ENCODE data around the gene ESPNL.

The ESPNL gene

DNA sequence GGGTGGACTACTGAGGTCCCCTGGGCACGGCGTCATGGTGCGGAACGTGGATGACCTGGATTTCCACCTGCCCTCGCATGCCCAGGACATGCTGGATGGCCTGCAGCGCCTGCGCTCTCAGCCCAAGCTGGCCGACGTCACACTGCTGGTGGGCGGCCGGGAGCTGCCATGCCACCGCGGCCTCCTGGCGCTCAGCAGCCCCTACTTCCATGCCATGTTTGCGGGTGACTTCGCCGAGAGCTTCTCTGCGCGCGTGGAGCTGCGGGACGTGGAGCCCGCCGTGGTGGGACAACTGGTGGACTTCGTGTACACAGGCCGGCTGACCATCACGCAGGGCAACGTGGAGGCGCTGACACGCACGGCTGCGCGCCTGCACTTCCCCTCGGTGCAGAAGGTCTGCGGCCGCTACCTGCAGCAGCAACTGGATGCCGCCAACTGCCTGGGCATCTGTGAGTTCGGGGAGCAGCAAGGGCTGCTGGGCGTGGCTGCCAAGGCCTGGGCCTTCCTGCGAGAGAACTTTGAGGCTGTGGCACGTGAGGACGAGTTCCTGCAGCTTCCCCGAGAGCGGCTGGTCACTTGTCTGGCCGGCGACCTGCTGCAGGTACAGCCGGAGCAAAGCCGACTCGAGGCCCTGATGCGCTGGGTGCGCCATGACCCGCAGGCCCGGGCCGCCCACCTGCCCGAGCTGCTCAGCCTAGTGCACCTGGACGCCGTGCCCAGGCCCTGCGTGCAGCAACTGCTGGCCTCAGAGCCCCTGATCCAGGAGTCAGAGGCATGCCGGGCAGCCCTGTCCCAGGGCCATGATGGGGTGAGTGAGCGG is 40.8 kb downstream of the ESPNL start:
- no peaks in the 10 kb centered on the region for H3K4me1 Mint-ChIP-seq (ENCODE audit: low read depth)
- no peak overlapping the region for H3K4me3 Mint-ChIP-seq
- H3K36me3 Mint-ChIP-seq (ENCODE audit: low read depth) = no peaks in the 10 kb centered on the region
- no peaks in the 10 kb centered on the region for H3K27me3 Mint-ChIP-seq (ENCODE audit: low read depth)
- no peaks in the 10 kb centered on the region for H3K9me3 Mint-ChIP-seq
- no peak overlapping the region for H3K27ac Mint-ChIP-seq

- H3K4me3 Mint-ChIP-seq = no peak overlapping the region
Observed at GRCh38 chr2:238141541-238142318, 41.6 kb downstream of the ESPNL start.

DNA sequence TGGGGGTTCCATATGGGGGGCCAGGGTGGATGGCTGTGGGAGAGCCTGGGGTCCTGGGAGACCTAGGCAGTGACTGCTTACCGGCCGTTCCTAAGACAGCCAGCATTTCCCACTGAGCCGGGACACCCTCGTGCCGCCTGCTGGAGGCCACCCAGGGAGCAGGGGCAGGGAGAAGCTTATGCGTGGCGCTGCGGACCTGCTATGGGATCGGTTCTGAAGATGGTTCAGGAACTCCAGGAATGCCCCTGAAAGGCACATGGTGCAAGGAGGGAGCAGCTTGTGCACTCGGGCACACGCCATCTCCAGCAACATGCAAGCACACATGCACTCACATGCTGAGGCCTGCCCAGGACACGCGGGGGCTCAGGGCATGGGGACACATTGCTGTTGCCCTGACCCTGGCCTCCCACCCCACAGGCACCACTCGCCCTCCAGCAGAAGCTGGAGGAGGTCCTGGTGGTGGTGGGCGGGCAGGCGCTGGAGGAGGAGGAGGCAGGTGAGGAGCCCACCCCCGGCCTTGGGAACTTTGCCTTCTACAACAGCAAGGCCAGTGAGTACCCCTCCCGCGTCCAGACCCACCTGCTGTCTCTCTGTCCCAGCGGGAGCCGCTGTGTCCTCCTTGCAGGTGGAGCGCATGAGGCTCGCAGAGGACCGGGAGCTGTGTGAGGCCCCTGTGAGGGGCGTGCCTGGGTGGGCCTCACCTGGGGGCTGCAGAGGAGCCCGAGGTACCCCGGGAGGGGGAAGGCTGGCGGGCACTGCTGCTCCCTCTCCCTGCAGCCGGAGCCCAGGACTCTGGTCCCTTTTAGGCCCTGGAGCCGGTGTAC is 42.5 kb downstream of the ESPNL start:
- H3K27me3 Mint-ChIP-seq (ENCODE audit: low read depth) = no peaks in the 10 kb centered on the region
- no peak overlapping the region for H3K4me3 Mint-ChIP-seq
- H3K36me3 Mint-ChIP-seq (ENCODE audit: low read depth) = no peaks in the 10 kb centered on the region
- no peak overlapping the region for H3K27ac Mint-ChIP-seq
- no peaks in the 10 kb centered on the region for H3K4me1 Mint-ChIP-seq (ENCODE audit: low read depth)
- no peaks in the 10 kb centered on the region for H3K9me3 Mint-ChIP-seq

More at GRCh38 chr2:238141541-238142318, 41.6 kb downstream of the ESPNL start:
- Mint-ChIP-seq H3K4me1 (ENCODE audit: low read depth) (no peaks in the 10 kb centered on the region), H3K27ac (no peak overlapping the region), H3K27me3 (ENCODE audit: low read depth) (no peaks in the 10 kb centered on the region), H3K36me3 (ENCODE audit: low read depth) (no peaks in the 10 kb centered on the region), H3K9me3 (no peaks in the 10 kb centered on the region)

GRCh38 chr2:238143239-238143951 is 43.3 kb downstream of the ESPNL start:
- H3K9me3 Mint-ChIP-seq = no peaks in the 10 kb centered on the region
- no peak overlapping the region for H3K4me3 Mint-ChIP-seq
- no peaks in the 10 kb centered on the region for H3K36me3 Mint-ChIP-seq (ENCODE audit: low read depth)
- H3K27ac Mint-ChIP-seq = no peak overlapping the region
- H3K27me3 Mint-ChIP-seq (ENCODE audit: low read depth) = no peaks in the 10 kb centered on the region
- H3K4me1 Mint-ChIP-seq (ENCODE audit: low read depth) = no peaks in the 10 kb centered on the region

DNA sequence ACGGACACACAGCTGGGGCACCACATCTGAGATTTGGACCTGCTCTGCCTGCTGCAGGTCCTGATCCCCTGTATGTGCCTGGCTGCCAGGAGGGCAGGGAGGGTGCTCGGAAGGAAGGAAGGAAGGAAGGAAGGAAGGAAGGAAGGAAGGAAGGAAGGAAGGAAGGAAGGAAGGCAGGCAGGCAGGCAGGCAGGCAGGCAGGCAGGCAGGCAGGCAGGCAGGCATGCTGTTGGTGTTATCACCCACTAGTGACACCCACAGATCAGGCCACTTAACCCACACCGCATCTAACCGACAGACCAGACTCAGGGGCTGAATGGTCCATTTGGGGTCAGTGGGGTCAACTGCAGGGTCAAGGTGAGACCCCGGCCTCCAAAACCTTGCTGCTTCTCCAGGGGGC is 44.1 kb downstream of the ESPNL start:
- Mint-ChIP-seq H3K4me3 (no peak overlapping the region), H3K27me3 (ENCODE audit: low read depth) (no peaks in the 10 kb centered on the region), H3K27ac (no peak overlapping the region), H3K9me3 (no peaks in the 10 kb centered on the region), H3K4me1 (ENCODE audit: low read depth) (no peaks in the 10 kb centered on the region), H3K36me3 (ENCODE audit: low read depth) (no peaks in the 10 kb centered on the region)

DNA sequence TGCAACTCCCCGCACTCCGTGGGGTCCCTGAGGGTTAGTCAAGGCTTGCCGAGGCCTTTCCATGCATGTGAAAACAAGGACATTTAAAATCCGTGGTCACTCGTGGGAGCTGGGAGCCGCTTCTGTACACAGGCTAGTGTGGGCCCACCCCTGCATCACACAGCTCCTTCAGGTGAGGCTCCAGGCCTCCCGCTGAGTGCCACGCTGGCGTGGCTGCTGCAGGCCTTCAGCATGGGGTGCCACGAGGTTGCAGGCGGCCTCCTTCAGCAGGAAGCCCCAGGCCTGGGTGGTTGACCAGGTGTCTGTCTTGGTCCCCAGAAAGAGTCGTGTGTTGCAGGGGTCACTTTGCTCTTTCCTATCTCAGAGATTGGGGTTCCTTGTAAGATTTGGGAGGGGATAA is 44.9 kb downstream of the ESPNL start:
- Mint-ChIP-seq H3K27ac (no peak overlapping the region), H3K4me3 (no peak overlapping the region), H3K9me3 (no peaks in the 10 kb centered on the region), H3K36me3 (ENCODE audit: low read depth) (no peaks in the 10 kb centered on the region), H3K27me3 (ENCODE audit: low read depth) (no peaks in the 10 kb centered on the region), H3K4me1 (ENCODE audit: low read depth) (no peaks in the 10 kb centered on the region)

- H3K9me3 Mint-ChIP-seq = no peaks in the 10 kb centered on the region
- H3K4me3 Mint-ChIP-seq = no peak overlapping the region
- H3K27me3 Mint-ChIP-seq (ENCODE audit: low read depth) = no peaks in the 10 kb centered on the region
- H3K4me1 Mint-ChIP-seq (ENCODE audit: low read depth) = no peaks in the 10 kb centered on the region
- no peaks in the 10 kb centered on the region for H3K36me3 Mint-ChIP-seq (ENCODE audit: low read depth)
- no peak overlapping the region for H3K27ac Mint-ChIP-seq
Observed at GRCh38 chr2:238145851-238146250, 45.7 kb downstream of the ESPNL start.

DNA sequence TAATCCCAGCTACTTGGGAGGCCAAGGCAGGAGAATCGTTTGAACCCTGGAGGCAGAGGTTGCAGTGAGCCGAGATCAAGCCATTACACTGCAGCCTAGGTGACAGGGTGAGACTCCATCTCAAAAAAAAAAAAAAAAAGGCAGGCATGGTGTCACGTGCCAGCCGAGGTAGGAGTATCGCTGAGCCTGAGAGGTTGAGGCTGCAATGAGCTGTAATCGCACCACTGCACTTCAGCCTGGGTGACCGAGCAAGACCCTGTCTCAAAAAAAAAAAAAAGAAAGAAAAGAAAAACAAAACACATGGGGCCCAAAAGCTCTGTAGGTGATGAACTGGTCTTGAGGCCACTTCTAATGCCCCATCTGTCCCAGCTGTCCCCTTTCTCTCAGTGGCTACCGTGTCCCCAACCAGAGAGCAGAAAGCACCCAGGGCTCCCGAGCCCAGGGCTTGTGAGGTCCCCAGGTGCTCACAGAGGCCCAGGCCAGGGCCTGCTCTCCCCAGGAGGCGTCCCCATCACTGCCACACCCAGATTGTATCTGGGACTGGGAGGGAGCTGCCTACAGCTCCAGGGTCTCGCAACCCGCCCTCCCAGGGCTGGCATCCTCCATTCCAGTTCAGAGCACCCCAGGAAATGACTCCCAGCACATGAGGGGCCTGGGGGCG is 46.9 kb downstream of the ESPNL start:
- Mint-ChIP-seq H3K27me3 (ENCODE audit: low read depth) (no peaks in the 10 kb centered on the region), H3K36me3 (ENCODE audit: low read depth) (no peaks in the 10 kb centered on the region), H3K4me3 (no peak overlapping the region), H3K27ac (no peak overlapping the region), H3K9me3 (no peaks in the 10 kb centered on the region), H3K4me1 (ENCODE audit: low read depth) (no peaks in the 10 kb centered on the region)

DNA sequence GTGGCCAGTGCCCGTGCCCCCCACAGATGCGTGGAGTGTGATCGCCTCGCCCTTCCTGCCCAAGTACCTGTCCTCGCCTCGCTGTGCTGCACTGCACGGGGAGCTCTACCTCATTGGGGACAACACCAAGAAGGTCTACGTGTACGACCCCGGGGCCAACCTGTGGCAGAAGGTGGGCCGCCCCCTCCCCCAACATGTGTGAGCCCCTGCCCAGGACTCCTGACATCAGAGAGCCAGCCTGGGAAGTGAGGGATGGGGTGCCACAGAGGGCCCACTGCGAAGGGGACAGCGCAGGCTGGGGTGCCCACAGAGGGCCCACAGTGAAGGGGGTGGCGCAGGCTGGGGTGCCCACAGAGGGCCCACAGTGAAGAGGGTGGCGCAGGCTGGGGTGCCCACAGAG is 48.8 kb downstream of the ESPNL start:
- no peaks in the 10 kb centered on the region for H3K4me1 Mint-ChIP-seq (ENCODE audit: low read depth)
- H3K36me3 Mint-ChIP-seq (ENCODE audit: low read depth) = no peaks in the 10 kb centered on the region
- no peaks in the 10 kb centered on the region for H3K27me3 Mint-ChIP-seq (ENCODE audit: low read depth)
- H3K27ac Mint-ChIP-seq = no peak overlapping the region
- no peaks in the 10 kb centered on the region for H3K9me3 Mint-ChIP-seq
- no peak overlapping the region for H3K4me3 Mint-ChIP-seq

- H3K4me1 Mint-ChIP-seq (ENCODE audit: low read depth) = no peaks in the 10 kb centered on the region
- no peaks in the 10 kb centered on the region for H3K27me3 Mint-ChIP-seq (ENCODE audit: low read depth)
- no peak overlapping the region for H3K4me3 Mint-ChIP-seq
- H3K36me3 Mint-ChIP-seq (ENCODE audit: low read depth) = no peaks in the 10 kb centered on the region
- H3K27ac Mint-ChIP-seq = no peak overlapping the region
- H3K9me3 Mint-ChIP-seq = no peaks in the 10 kb centered on the region
Observed at GRCh38 chr2:238149841-238150572, 49.9 kb downstream of the ESPNL start.

GRCh38 chr2:238150686-238151085 is 50.5 kb downstream of the ESPNL start:
- Mint-ChIP-seq H3K4me1 (ENCODE audit: low read depth) (no peaks in the 10 kb centered on the region), H3K4me3 (no peak overlapping the region), H3K27ac (no peak overlapping the region), H3K36me3 (ENCODE audit: low read depth) (no peaks in the 10 kb centered on the region), H3K9me3 (no peaks in the 10 kb centered on the region), H3K27me3 (ENCODE audit: low read depth) (no peaks in the 10 kb centered on the region)

- Mint-ChIP-seq H3K9me3 (no peaks in the 10 kb centered on the region), H3K27ac (no peak overlapping the region), H3K36me3 (ENCODE audit: low read depth) (no peaks in the 10 kb centered on the region), H3K27me3 (ENCODE audit: low read depth) (no peaks in the 10 kb centered on the region), H3K4me1 (ENCODE audit: low read depth) (no peaks in the 10 kb centered on the region), H3K4me3 (no peak overlapping the region)
Observed at GRCh38 chr2:238151205-238151604, 51.1 kb downstream of the ESPNL start.

DNA sequence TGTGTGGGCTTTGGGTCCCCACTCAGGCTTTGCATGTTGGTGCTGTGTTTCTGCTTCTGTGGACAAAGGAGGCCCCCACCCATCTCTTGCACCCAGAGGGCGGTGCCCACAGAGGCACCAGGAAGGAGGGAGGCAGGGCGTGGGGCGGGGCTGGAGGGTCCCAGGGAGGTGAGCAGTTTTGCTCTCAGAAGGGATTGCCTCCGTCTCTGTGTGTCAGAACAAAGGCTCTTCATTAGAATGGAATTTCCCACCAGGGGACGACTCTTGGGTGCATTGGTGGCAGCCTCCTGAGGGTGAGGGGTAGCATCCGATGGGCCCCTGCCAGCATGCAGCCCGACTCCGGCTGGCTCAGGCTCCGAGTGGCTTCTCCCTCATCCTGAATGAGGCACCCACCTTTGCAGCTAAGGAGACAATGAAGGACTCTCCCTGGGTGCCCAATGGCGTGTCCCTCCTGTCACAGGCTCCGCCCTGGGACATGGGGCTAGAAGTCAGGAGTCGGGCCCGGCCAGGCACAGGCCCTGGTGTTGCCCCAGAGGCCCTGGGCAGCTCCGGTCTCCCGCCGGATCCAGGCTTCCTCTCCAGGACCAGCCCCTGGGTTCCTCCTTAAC is 51.6 kb downstream of the ESPNL start:
- H3K27ac Mint-ChIP-seq = no peak overlapping the region
- no peaks in the 10 kb centered on the region for H3K9me3 Mint-ChIP-seq
- no peaks in the 10 kb centered on the region for H3K4me1 Mint-ChIP-seq (ENCODE audit: low read depth)

More for the DNA sequence above, 51.6 kb downstream of the ESPNL start:
- no peak overlapping the region for H3K4me3 Mint-ChIP-seq
- H3K27me3 Mint-ChIP-seq (ENCODE audit: low read depth) = no peaks in the 10 kb centered on the region
- no peaks in the 10 kb centered on the region for H3K36me3 Mint-ChIP-seq (ENCODE audit: low read depth)

All from T-helper 1 cell treated with Interleukin-12 subunit alpha and Interleukin-12 subunit beta and Interleukin-4 antibody, amounts not matched to agents 30 μg/mL and 1 μg/mL, for 36 hours (primary cell).